ENCODE data around the gene MEIS2. TPM values are rescaled to one million over a fixed set of nuclear protein-coding genes. Genes with fewer than 3 reads are reported as not detected.
A peak's percentile ranks its signal among the peaks of the same experiment; 100 is the strongest.

MEIS2 gene
- total RNA-seq, 1 donor from 2014 or later, result 6.6 TPM

DNA sequence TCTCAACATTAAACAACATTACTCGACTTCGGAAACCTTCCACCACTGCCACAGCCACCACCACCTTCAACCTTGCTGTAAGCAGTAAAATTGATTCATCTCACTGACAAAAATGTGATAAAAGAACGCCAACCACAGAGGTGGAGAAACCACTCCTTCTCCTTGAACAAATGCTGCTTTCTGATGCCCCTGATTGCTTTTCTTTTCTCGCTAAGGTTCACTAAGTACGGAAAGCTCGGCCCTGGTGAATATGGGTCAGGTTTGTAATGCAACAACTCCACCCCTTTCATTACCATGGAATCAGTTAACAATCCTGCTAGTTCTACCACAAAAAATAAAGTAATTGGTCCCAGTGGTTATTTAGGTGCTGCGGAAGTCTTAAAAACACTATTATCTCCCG, 44.9 kb downstream of the MEIS2 start:
- no peak for DNase-seq (ENCODE audit: low read depth)
- Histone ChIP-seq H3K4me3 (ENCODE audit: low read depth, low read length) (no peak overlapping the region), H3K27me3 (ENCODE audit: control insufficient read depth, insufficient read depth, low read length) (no peaks in the 10 kb centered on the region), H3K36me3 (ENCODE audit: control insufficient read depth, insufficient read depth, low read length) (no peaks in the 10 kb centered on the region)
- TF ChIP-seq, protein P1, sequence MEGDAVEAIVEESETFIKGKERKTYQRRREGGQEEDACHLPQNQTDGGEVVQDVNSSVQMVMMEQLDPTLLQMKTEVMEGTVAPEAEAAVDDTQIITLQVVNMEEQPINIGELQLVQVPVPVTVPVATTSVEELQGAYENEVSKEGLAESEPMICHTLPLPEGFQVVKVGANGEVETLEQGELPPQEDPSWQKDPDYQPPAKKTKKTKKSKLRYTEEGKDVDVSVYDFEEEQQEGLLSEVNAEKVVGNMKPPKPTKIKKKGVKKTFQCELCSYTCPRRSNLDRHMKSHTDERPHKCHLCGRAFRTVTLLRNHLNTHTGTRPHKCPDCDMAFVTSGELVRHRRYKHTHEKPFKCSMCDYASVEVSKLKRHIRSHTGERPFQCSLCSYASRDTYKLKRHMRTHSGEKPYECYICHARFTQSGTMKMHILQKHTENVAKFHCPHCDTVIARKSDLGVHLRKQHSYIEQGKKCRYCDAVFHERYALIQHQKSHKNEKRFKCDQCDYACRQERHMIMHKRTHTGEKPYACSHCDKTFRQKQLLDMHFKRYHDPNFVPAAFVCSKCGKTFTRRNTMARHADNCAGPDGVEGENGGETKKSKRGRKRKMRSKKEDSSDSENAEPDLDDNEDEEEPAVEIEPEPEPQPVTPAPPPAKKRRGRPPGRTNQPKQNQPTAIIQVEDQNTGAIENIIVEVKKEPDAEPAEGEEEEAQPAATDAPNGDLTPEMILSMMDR (IDR thresholded peaks at IDR 0.05; ENCODE audit: insufficient read depth, low read length, severe bottlenecking), result no peak
- FAIRE-seq, result no peak

DNA sequence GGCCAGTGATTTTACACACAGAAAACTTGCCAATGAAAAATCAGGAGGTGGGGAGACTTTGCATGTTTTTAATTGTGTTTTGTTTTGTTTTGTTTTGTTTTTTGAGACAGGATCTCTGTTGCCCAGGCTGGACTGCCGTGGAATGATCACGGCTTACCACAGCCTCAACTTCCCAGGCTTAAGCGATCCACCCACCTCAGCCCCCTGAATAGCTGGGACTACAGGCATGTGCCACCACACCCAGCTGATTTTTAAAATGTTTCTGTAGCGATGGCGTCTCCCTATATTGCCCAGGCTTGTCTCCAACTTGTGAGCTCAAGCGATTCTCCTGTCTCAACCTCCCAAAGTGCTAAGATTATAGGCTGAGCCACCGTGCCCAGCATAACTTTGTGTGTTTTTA, 46.0 kb downstream of the MEIS2 start:
- TF ChIP-seq, protein P1 (IDR thresholded peaks at IDR 0.05; ENCODE audit: insufficient read depth, low read length, severe bottlenecking), result no peak
- no peak overlapping the region for H3K4me3 ChIP-seq (ENCODE audit: low read depth, low read length)
- no peaks in the 10 kb centered on the region for H3K27me3 ChIP-seq (ENCODE audit: control insufficient read depth, insufficient read depth, low read length)
- peak; percentile 18 for DNase-seq (ENCODE audit: low read depth)
- no peak for FAIRE-seq
- H3K36me3 ChIP-seq (ENCODE audit: control insufficient read depth, insufficient read depth, low read length), result no peaks in the 10 kb centered on the region

DNA sequence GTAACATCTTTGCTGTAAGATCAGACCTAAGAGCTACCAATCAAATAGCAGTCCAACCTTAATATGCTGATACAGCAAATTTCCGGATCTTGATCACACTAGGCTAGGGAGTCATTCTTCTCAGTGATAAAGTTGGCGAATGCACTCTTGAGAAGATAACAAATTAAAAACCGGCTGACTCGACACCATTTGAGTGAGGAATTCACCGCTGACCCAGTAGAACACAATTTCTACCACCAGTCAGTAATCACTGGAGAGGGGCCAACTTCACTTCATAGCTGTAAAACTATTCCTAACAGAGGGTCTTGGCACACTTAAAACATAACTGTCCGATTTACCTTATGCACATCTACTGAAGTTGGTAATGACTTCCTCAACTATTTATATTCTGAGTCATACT, 47.2 kb downstream of the MEIS2 start:
- FAIRE-seq (no peak), DNase-seq (ENCODE audit: low read depth) (no peak)
- Histone ChIP-seq H3K36me3 (ENCODE audit: control insufficient read depth, insufficient read depth, low read length) (no peaks in the 10 kb centered on the region), H3K4me3 (ENCODE audit: low read depth, low read length) (no peak overlapping the region), H3K27me3 (ENCODE audit: control insufficient read depth, insufficient read depth, low read length) (no peaks in the 10 kb centered on the region)
- TF ChIP-seq, protein P1 (IDR thresholded peaks at IDR 0.05; ENCODE audit: insufficient read depth, low read length, severe bottlenecking), result no peak

DNA sequence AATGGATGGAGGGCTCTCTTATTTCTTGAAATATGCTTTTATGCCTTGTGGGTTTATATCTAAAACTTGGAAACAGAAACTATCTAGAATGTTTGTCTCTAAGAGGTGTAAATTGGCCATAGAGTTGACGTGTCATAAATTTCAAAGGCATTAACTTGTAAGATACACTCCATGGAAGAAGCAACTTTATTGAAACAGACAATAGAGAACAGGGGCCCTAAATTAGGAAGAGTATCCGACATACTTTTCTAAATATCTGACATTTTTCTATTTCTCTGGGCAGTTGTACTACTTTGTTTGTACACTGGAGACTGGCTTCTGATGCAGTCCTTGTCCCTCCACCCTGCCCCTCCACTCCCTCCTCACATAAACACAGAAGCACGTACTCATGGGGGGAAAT, 50.0 kb downstream of the MEIS2 start:
- no peaks in the 10 kb centered on the region for H3K36me3 ChIP-seq (ENCODE audit: control insufficient read depth, insufficient read depth, low read length)
- TF ChIP-seq, protein P1 (IDR thresholded peaks at IDR 0.05; ENCODE audit: insufficient read depth, low read length, severe bottlenecking), result no peak
- no peak overlapping the region for H3K4me3 ChIP-seq (ENCODE audit: low read depth, low read length)
- H3K27me3 ChIP-seq (ENCODE audit: control insufficient read depth, insufficient read depth, low read length), result no peaks in the 10 kb centered on the region
- no peak for FAIRE-seq
- DNase-seq (ENCODE audit: low read depth), result no peak

DNA sequence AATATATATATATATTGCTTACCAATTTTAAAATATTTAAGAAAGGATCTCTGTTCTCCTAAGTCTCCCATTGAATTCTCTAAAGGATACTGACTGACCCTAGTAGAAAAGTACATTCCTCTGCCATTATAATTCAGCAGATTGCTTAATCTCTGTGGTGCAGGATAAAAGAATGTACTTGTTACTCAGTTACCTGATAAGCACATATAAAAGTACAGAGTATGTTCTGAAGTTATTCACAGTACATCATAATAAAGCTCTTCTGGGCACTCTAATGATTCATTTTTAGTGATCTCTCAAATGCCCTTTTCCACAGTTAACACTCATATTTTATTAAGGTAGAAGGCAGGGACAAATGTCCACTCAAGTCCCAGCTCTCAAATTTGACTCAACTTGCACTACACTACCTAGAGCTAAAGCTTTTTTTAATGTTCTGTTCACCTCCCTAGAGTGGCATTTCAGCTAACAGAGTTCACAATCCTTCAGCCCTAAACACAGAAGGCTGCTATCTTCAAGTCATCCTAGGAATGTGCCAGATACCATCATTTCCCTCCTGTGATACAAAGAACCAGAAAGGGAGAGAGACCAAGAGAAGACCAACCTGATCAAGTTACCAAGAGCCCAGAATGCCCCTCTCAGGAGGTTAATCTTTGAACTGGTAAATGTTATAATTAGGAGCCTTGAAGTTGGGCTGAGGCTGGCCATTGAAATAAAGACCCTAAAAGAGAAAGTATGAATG, 53.3 kb downstream of the MEIS2 start:
- FAIRE-seq (no peak), DNase-seq (ENCODE audit: low read depth) (peak; percentile 81)
- Histone ChIP-seq H3K27me3 (ENCODE audit: control insufficient read depth, insufficient read depth, low read length) (no peaks in the 10 kb centered on the region), H3K36me3 (ENCODE audit: control insufficient read depth, insufficient read depth, low read length) (peaks cover 1% of the 10 kb centered on the region), H3K4me3 (ENCODE audit: low read depth, low read length) (no peak overlapping the region)
- TF ChIP-seq, protein P1 (IDR thresholded peaks at IDR 0.05; ENCODE audit: insufficient read depth, low read length, severe bottlenecking), result no peak

Data from bronchial epithelial cell (primary cell).